CD14-positive monocyte (primary cell): Measurements from ENCODE around the gene GPLD1. TPM values are rescaled to one million over a fixed set of nuclear protein-coding genes. Genes with fewer than 3 reads are reported as not detected.

ENCODE experiments used
- DNase-seq, 3 donors: peaks; one replicate each; pipeline ENCODE4 v3.0.0-alpha.2; 2011 to 2022
- H2AFZ ChIP-seq: 2 replicates; pipeline ENCODE4 v1.6.0; 2012; ENCODE audit warnings: mild to moderate bottlenecking, low read depth, low read length, inconsistent platforms; ENCODE audit not compliant: insufficient read depth, poor library complexity, severe bottlenecking
- H3K27ac ChIP-seq, 2 donors: 1 replicate in 1 of 2; 2 replicates in 1 of 2; pipeline ENCODE4 v1.5.1; 2012 to 2013; ENCODE audit warnings: low read length in 2 of 2, control low read depth in 1 of 2, inconsistent platforms in 1 of 2, low read depth in 1 of 2, mild to moderate bottlenecking in 1 of 2
- H3K27me3 ChIP-seq, 2 donors: one replicate each; pipeline versions ENCODE4 v1.6.0 to v1.6.1; 2011 to 2013; ENCODE audit warnings: low read length in 2 of 2; ENCODE audit not compliant: control insufficient read depth in 2 of 2, insufficient read depth in 2 of 2
- H3K36me3 ChIP-seq, 2 donors: replicated peaks in 1 of 2; 1 replicate in 1 of 2; 2 replicates in 1 of 2; pipeline versions ENCODE4 v1.5.1 to v1.6.1; 2012 to 2013; ENCODE audit warnings: low read length in 2 of 2, control low read depth in 1 of 2, inconsistent platforms in 1 of 2, mild to moderate bottlenecking in 1 of 2; ENCODE audit not compliant: insufficient read depth in 2 of 2, control insufficient read depth in 1 of 2
- H3K4me1 ChIP-seq, 2 donors: 1 replicate in 1 of 2; 2 replicates in 1 of 2; pipeline versions ENCODE4 v1.5.1 to v1.6.1; 2012 to 2013; ENCODE audit warnings: low read length in 2 of 2, control low read depth in 1 of 2, inconsistent platforms in 1 of 2, mild to moderate bottlenecking in 1 of 2, moderate library complexity in 1 of 2; ENCODE audit not compliant: insufficient read depth in 2 of 2, control insufficient read depth in 1 of 2
- H3K4me2 ChIP-seq: replicated peaks from 2 replicates; pipeline ENCODE3; 2012; ENCODE audit warnings: low read length, moderate library complexity, mild to moderate bottlenecking; ENCODE audit not compliant: poor library complexity, severe bottlenecking; ENCODE audit errors: extremely low read depth
- H3K4me3 ChIP-seq, 3 experiments: fragments of 200-600 bp in 1 of 3; sonication (generic) in 1 of 3; replicated peaks in 1 of 3; 1 replicate in 2 of 3; 2 replicates in 1 of 3; pipeline ENCODE4 v1.5.1; 2011 to 2013; ENCODE audit warnings: low read length in 3 of 3, mild to moderate bottlenecking in 3 of 3, control low read depth in 2 of 3, low read depth in 2 of 3, inconsistent platforms in 1 of 3, moderate library complexity in 1 of 3
- H3K79me2 ChIP-seq: 2 replicates; pipeline ENCODE4 v1.6.0; 2012; ENCODE audit warnings: mild to moderate bottlenecking, control low read depth, inconsistent platforms, low read length, moderate library complexity; ENCODE audit not compliant: insufficient read depth
- H3K9ac ChIP-seq: 2 replicates; pipeline ENCODE4 v1.6.0; 2017; ENCODE audit warnings: low read length, mild to moderate bottlenecking; ENCODE audit not compliant: insufficient read depth, poor library complexity, severe bottlenecking
- H3K9me3 ChIP-seq, 2 donors: replicated peaks in 1 of 2; 1 replicate in 1 of 2; 2 replicates in 1 of 2; pipeline versions ENCODE4 v1.5.1 to v1.6.1; 2012 to 2013; ENCODE audit warnings: low read length in 2 of 2, control low read depth in 1 of 2; ENCODE audit not compliant: control insufficient read depth in 1 of 2, insufficient read depth in 1 of 2
- H4K20me1 ChIP-seq: 2 replicates; pipeline ENCODE4 v1.6.0; 2012; ENCODE audit warnings: mild to moderate bottlenecking, low read length, control low read depth, moderate library complexity; ENCODE audit not compliant: insufficient read depth
- H3K27ac Mint-ChIP-seq, 7 donors: one replicate each; pipeline ENCODE4 v1.8.0; 2020; ENCODE audit warnings: mild to moderate bottlenecking in 7 of 7, mixed read lengths in 7 of 7, moderate library complexity in 6 of 7, inconsistent platforms in 2 of 7
- H3K27me3 Mint-ChIP-seq, 3 donors: one replicate each; pipeline ENCODE4 v1.8.0; 2021 to 2022; ENCODE audit warnings: low read depth in 3 of 3, mild to moderate bottlenecking in 3 of 3, mixed read lengths in 3 of 3, moderate library complexity in 3 of 3, inconsistent platforms in 1 of 3
- H3K36me3 Mint-ChIP-seq, 2 donors: one replicate each; pipeline ENCODE4 v1.8.0; 2020; ENCODE audit warnings: mixed read lengths in 2 of 2, inconsistent platforms in 1 of 2, mild to moderate bottlenecking in 1 of 2
- H3K4me1 Mint-ChIP-seq: one replicate; pipeline ENCODE4 v1.8.0; 2020; ENCODE audit warnings: mild to moderate bottlenecking, mixed read lengths
- H3K4me3 Mint-ChIP-seq, 2 donors: one replicate each; pipeline ENCODE4 v1.8.0; 2020; ENCODE audit warnings: mild to moderate bottlenecking in 2 of 2, mixed read lengths in 2 of 2, moderate library complexity in 1 of 2
- H3K9me3 Mint-ChIP-seq, 7 donors: one replicate each; pipeline ENCODE4 v1.8.0; 2020 to 2022; ENCODE audit warnings: mixed read lengths in 7 of 7, mild to moderate bottlenecking in 6 of 7, moderate library complexity in 6 of 7, inconsistent platforms in 2 of 7
- WGBS: methylation state at CpG from one replicate; pipeline ENCODE4 v1.1.5; 2013; ENCODE audit warnings: missing lambda C conversion rate; ENCODE audit not compliant: insufficient coverage; 5-methylcytosine and 5-hydroxymethylcytosine counted together
- intact Hi-C, 2 donors: fragments of 100-400 bp; cut with micrococcal nuclease; formaldehyde crosslinking; loops; one replicate each; pipeline versions ENCODE4 v1.15.0 to v1.15.1; 2023
- polyA plus RNA-seq, 3 donors: library from polyadenylated mRNA; depleted of rRNA in 1 of 3; unstranded in 2 of 3; stranded (reverse) in 1 of 3; fragments of 300-500 nt in 2 of 3; fragments of >200 nt in 1 of 3; fragmentation: Illumina TruSeq in 2 of 3; gene quantifications; 1 replicate in 2 of 3; 2 replicates in 1 of 3; pipeline ENCODE4 v1.2.3, GENCODE V29; 2012 to 2021
- TF ChIP-seq, protein P1 (sequence below): fragments of 200-600 bp; IDR thresholded peaks from one replicate; pipeline ENCODE4 v1.8.0; 2022; ENCODE audit warnings: antibody characterized with exemption, mild to moderate bottlenecking

The GPLD1 gene
- polyA plus RNA-seq, 3 donors, result not detected

DNA sequence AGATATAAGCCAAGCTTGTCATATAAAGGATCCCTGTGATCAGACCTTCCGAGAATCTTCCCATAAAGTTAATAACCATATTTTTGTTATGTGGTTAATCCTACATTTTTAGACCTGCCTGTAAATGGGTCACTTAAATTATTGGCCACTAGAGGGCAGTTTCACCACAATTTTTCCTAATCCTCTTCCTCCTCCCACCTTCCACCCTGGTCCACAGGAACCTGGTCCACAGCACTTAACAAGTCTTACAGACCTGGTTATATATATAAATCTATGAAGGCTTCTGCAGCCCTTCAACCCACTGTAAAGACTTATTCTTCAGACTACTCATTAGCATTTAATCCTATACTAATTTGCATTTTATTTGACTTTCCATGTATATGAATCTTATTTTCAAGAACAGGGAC, 58.3 kb downstream of the GPLD1 start:
- H3K79me2 ChIP-seq, result no peaks in the 10 kb centered on the region
- H3K27ac ChIP-seq, result no peak overlapping the region
- H3K4me1 ChIP-seq, result peaks cover 10 to 11% of the 10 kb centered on the region in 2 donors
- no peaks in the 10 kb centered on the region for H4K20me1 ChIP-seq
- no peak overlapping the region for H3K27ac Mint-ChIP-seq
- H3K9me3 Mint-ChIP-seq, result no peaks in the 10 kb centered on the region
- H2AFZ ChIP-seq, result no peak overlapping the region
- no peak overlapping the region for H3K4me3 Mint-ChIP-seq
- DNase-seq, result peak; percentile 28 to 45 (median 45)
- TF ChIP-seq, protein P1, sequence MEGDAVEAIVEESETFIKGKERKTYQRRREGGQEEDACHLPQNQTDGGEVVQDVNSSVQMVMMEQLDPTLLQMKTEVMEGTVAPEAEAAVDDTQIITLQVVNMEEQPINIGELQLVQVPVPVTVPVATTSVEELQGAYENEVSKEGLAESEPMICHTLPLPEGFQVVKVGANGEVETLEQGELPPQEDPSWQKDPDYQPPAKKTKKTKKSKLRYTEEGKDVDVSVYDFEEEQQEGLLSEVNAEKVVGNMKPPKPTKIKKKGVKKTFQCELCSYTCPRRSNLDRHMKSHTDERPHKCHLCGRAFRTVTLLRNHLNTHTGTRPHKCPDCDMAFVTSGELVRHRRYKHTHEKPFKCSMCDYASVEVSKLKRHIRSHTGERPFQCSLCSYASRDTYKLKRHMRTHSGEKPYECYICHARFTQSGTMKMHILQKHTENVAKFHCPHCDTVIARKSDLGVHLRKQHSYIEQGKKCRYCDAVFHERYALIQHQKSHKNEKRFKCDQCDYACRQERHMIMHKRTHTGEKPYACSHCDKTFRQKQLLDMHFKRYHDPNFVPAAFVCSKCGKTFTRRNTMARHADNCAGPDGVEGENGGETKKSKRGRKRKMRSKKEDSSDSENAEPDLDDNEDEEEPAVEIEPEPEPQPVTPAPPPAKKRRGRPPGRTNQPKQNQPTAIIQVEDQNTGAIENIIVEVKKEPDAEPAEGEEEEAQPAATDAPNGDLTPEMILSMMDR, result peak; percentile 84
- no peaks in the 10 kb centered on the region for H3K27me3 ChIP-seq
- H3K4me2 ChIP-seq, result no peak overlapping the region
- peaks cover 12 to 13% of the 10 kb centered on the region in 2 donors for H3K36me3 Mint-ChIP-seq
- H3K4me3 ChIP-seq, result no peak overlapping the region
- WGBS, result no CpG with 5 or more reads among the region's 1 CpG
- no peak overlapping the region for H3K9ac ChIP-seq
- H3K36me3 ChIP-seq, result peaks cover 11 to 12% of the 10 kb centered on the region in 2 donors
- H3K4me1 Mint-ChIP-seq, result peaks cover 18% of the 10 kb centered on the region
- intact Hi-C loops, result loop anchor here in 1 of 2 donors (10.0 kb wide), 1 partner anchor 264 kb away; no protein-coding TSS in a partner anchor
- H3K27me3 Mint-ChIP-seq, result peaks cover 0 to 2% (median 0%) of the 10 kb centered on the region in 3 donors
- H3K9me3 ChIP-seq, result no peaks in the 10 kb centered on the region

DNA sequence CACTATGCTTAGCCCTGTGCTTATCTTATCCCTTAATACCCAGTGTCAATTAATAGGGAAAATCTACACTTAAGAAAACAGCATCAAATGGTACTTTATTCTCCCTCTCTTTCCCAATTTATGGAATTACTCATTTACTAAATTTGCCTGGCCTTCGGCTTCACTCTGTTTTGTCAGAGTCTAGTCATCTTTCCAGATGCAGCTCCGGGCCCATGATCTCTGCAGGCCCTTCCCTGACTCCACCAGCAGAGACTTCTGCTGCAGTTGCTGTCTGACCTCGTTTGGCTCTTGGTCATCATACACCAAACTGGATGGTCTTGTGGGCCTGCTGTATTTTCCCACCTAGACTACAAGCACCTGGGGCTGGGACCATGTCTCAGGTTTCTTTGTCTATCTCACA, 59.3 kb downstream of the GPLD1 start:
- peaks cover 17 to 21% of the 10 kb centered on the region in 2 donors for H3K36me3 ChIP-seq
- H3K79me2 ChIP-seq, result no peaks in the 10 kb centered on the region
- H3K27ac Mint-ChIP-seq, result no peak overlapping the region
- peaks cover 10 to 11% of the 10 kb centered on the region in 2 donors for H3K4me1 ChIP-seq
- H3K27ac ChIP-seq, result no peak overlapping the region
- H3K9me3 Mint-ChIP-seq, result no peaks in the 10 kb centered on the region
- no peak for DNase-seq
- no peaks in the 10 kb centered on the region for H3K27me3 ChIP-seq
- H4K20me1 ChIP-seq, result no peaks in the 10 kb centered on the region
- H3K4me2 ChIP-seq, result no peak overlapping the region
- peaks cover 17 to 18% of the 10 kb centered on the region in 2 donors for H3K36me3 Mint-ChIP-seq
- H3K27me3 Mint-ChIP-seq, result no peaks in the 10 kb centered on the region
- no peak overlapping the region for H3K9ac ChIP-seq
- no peaks in the 10 kb centered on the region for H3K9me3 ChIP-seq
- WGBS, result 96% methylated on average over 3 of the region's 3 CpGs
- TF ChIP-seq, protein P1, result no peak
- no peak overlapping the region for H2AFZ ChIP-seq
- no peak overlapping the region for H3K4me3 ChIP-seq
- no peak overlapping the region for H3K4me3 Mint-ChIP-seq
- intact Hi-C loops, result loop anchor here in 1 of 2 donors (10.0 kb wide), 1 partner anchor 265 kb away; no protein-coding TSS in a partner anchor
- peaks cover 16% of the 10 kb centered on the region for H3K4me1 Mint-ChIP-seq
